GM21528 (cell line): ENCODE data around the gene STK4.

Experiments
- ATAC-seq: cut with Tn5 transposase; IDR thresholded peaks from one replicate; pipeline ENCODE4 v1.9.1; 2021; ENCODE audit warnings: mild to moderate bottlenecking, moderate library complexity; ENCODE audit not compliant: unreplicated experiment, low FRiP score

The STK4 gene

GRCh38 chr20:45103072-45103471 is 136.8 kb downstream of the STK4 start:
- no peak for ATAC-seq

- ATAC-seq: no peak
Measured at GRCh38 chr20:45104786-45105185, 138.5 kb downstream of the STK4 start.

- no peak for ATAC-seq
Measured at GRCh38 chr20:45105317-45105716, 139.0 kb downstream of the STK4 start.

- no peak for ATAC-seq
Measured at GRCh38 chr20:45109634-45110033, 143.3 kb downstream of the STK4 start.

- no peak for ATAC-seq
Measured at GRCh38 chr20:45110301-45110700, 144.0 kb downstream of the STK4 start.

GRCh38 chr20:45111285-45111684 is 145.0 kb downstream of the STK4 start:
- ATAC-seq: no peak

GRCh38 chr20:45111799-45112471 is 145.6 kb downstream of the STK4 start:
- ATAC-seq: no peak

GRCh38 chr20:45112754-45113153 is 146.4 kb downstream of the STK4 start:
- ATAC-seq: no peak

GRCh38 chr20:45113865-45114264 is 147.6 kb downstream of the STK4 start:
- ATAC-seq: no peak

- ATAC-seq: no peak
Measured at GRCh38 chr20:45114465-45115385, 148.4 kb downstream of the STK4 start, which contains the start of gene WFDC5. Gene WFDC5 (minus strand): TSS chr20:45115174. CDS start chr20:45115083, 91 bp downstream.

- no peak for ATAC-seq
Measured at GRCh38 chr20:45115386-45115774, 149.1 kb downstream of the STK4 start.

GRCh38 chr20:45115829-45116228 is 149.5 kb downstream of the STK4 start:
- ATAC-seq: no peak

GRCh38 chr20:45117581-45117980 is 151.3 kb downstream of the STK4 start:
- ATAC-seq: no peak

- no peak for ATAC-seq
Measured at GRCh38 chr20:45118028-45118427, 151.7 kb downstream of the STK4 start.

- no peak for ATAC-seq
Measured at GRCh38 chr20:45119556-45120266, 153.4 kb downstream of the STK4 start.

GRCh38 chr20:45121388-45121787 is 155.1 kb downstream of the STK4 start:
- ATAC-seq: no peak

- ATAC-seq: no peak
Measured at GRCh38 chr20:45124365-45124764, 158.1 kb downstream of the STK4 start, which contains the start of gene WFDC12. Gene WFDC12 (minus strand): TSS chr20:45124465. CDS start chr20:45124447, 18 bp downstream.

GRCh38 chr20:45128099-45128498 is 161.8 kb downstream of the STK4 start:
- no peak for ATAC-seq
